GM10248 (cell line): Measurements from ENCODE around the gene MXD4.

Source experiments
- CTCF ChIA-PET: fragments of 300-600 bp; sonication (Branson Sonifier 250); formaldehyde crosslinking; extraction: SDS; loops from one replicate; lab custom pipeline; 2021; ENCODE audit warnings: antibody characterized with exemption; lab: Yijun Ruan, JAX
- POLR2A ChIA-PET: fragments of 350-650 bp; sonication (Branson Sonifier 250); formaldehyde crosslinking; extraction: SDS; loops from one replicate; lab custom pipeline; 2020; ENCODE audit warnings: antibody characterized with exemption; lab: Yijun Ruan, JAX
- DNase-seq: peaks from one replicate; pipeline ENCODE4 v3.0.0; 2012; ENCODE audit errors: extremely low spot score
- CTCF ChIP-seq: IDR thresholded peaks from 2 replicates; pipeline ENCODE4 v1.5.1; 2012; ENCODE audit warnings: mild to moderate bottlenecking, low read depth; ENCODE audit errors: extremely low read depth, missing control alignments, control extremely low read depth

Gene MXD4

GRCh38 chr4:2261853-2262144, at the start of gene MXD4:
MXD4 (minus strand) TSS chr4:2262109; CDS start chr4:2261980, 129 bp downstream.
- TF ChIP-seq CTCF, result no peak
- POLR2A ChIA-PET, result interaction anchor here (0.8 to 1.0 kb wide), 4 partner anchors 20 to 274 kb away, joined by 3 to 6 read pairs (median 4); partner anchors contain the start of genes FAM193A, HAUS3 and POLN
- CTCF ChIA-PET, result interaction anchor here (0.7 to 0.9 kb wide), 3 partner anchors 11 to 151 kb away, joined by 3 read pairs; no protein-coding TSS in a partner anchor
- no peak for DNase-seq

- ChIA-PET CTCF (no interaction called here), POLR2A (no interaction called here)
- TF ChIP-seq CTCF, result no peak
- no peak for DNase-seq
Measured at GRCh38 chr4:2306773-2307410, 45.0 kb upstream of the MXD4 start.

GRCh38 chr4:2305766-2306501, 44.0 kb upstream of the MXD4 start:
- ChIA-PET CTCF (no interaction called here), POLR2A (no interaction called here)
- TF ChIP-seq CTCF, result no peak
- DNase-seq, result no peak

GRCh38 chr4:2304877-2305561, 43.1 kb upstream of the MXD4 start:
- TF ChIP-seq CTCF, result no peak
- DNase-seq, result no peak
- ChIA-PET CTCF (no interaction called here), POLR2A (no interaction called here)

GRCh38 chr4:2304321-2304876, 42.5 kb upstream of the MXD4 start:
- ChIA-PET POLR2A (no interaction called here), CTCF (no interaction called here)
- no peak for TF ChIP-seq CTCF
- DNase-seq, result no peak

GRCh38 chr4:2303686-2304320, 41.9 kb upstream of the MXD4 start:
- ChIA-PET CTCF (no interaction called here), POLR2A (no interaction called here)
- no peak for DNase-seq
- TF ChIP-seq CTCF, result no peak
